Lung (tissue), 12 donors: Measurements from ENCODE around the gene SECTM1. TPM values are rescaled to one million over a fixed set of nuclear protein-coding genes. Genes with fewer than 3 reads are reported as not detected.

Experiments used
- ATAC-seq: fragments of 200-7000 bp; cut with Tn5 transposase; one replicate; pipeline ENCODE4 v1.9.1; 2020; ENCODE audit warnings: moderate number of reproducible peaks; ENCODE audit not compliant: insufficient read depth, low FRiP score
- DNase-seq, 3 donors: peaks; one replicate each; pipeline ENCODE4 v3.0.0-alpha.2; 2013 to 2017
- H3K27ac ChIP-seq, 2 donors: one replicate each; pipeline ENCODE4 v1.5.1; 2013; ENCODE audit warnings: mild to moderate bottlenecking in 2 of 2, moderate library complexity in 2 of 2, control low read depth in 1 of 2, inconsistent platforms in 1 of 2, low read depth in 1 of 2, low read length in 1 of 2
- H3K27me3 ChIP-seq, 3 donors: one replicate each; pipeline ENCODE4 v1.5.1; 2013; ENCODE audit warnings: low read length in 2 of 3; ENCODE audit not compliant: control insufficient read depth in 3 of 3, insufficient read depth in 3 of 3
- H3K36me3 ChIP-seq, 4 donors: one replicate each; pipeline ENCODE4 v1.5.1; 2013; ENCODE audit warnings: low read length in 4 of 4, mild to moderate bottlenecking in 1 of 4, moderate library complexity in 1 of 4; ENCODE audit not compliant: control insufficient read depth in 4 of 4, insufficient read depth in 4 of 4
- H3K4me1 ChIP-seq, 5 donors: one replicate each; pipeline ENCODE4 v1.5.1; 2013; ENCODE audit warnings: low read length in 5 of 5, mild to moderate bottlenecking in 2 of 5, moderate library complexity in 1 of 5; ENCODE audit not compliant: control insufficient read depth in 5 of 5, insufficient read depth in 5 of 5
- H3K4me3 ChIP-seq: one replicate; pipeline ENCODE4 v1.5.1; 2013; ENCODE audit warnings: mild to moderate bottlenecking, control low read depth, moderate library complexity
- H3K9ac ChIP-seq, 2 donors: one replicate each; pipeline ENCODE4 v1.5.1; 2013; ENCODE audit warnings: low read length in 2 of 2, control low read depth in 1 of 2; ENCODE audit not compliant: insufficient read depth in 1 of 2
- H3K9me3 ChIP-seq, 4 donors: one replicate each; pipeline ENCODE4 v1.5.1; 2013; ENCODE audit warnings: low read length in 3 of 4, mild to moderate bottlenecking in 1 of 4, moderate library complexity in 1 of 4; ENCODE audit not compliant: control insufficient read depth in 4 of 4, insufficient read depth in 3 of 4
- CTCF ChIP-seq: IDR thresholded peaks from 2 replicates; pipeline ENCODE4 v1.5.1; 2012; ENCODE audit warnings: mild to moderate bottlenecking; ENCODE audit errors: control extremely low read depth, extremely low read depth
- WGBS, 2 donors: extraction: QIAGEN DNeasy Blood & Tissue Kit; methylation state at CpG; one replicate each; pipeline ENCODE4 v1.1.7; 2013; 5-methylcytosine and 5-hydroxymethylcytosine counted together
- polyA plus RNA-seq, 2 donors: library from polyadenylated mRNA; stranded (reverse); fragments of 200-250 nt; gene quantifications; one replicate each; pipeline ENCODE4 v1.2.1, GENCODE V29; 2013
- total RNA-seq, 2 donors: library from RNA; depleted of rRNA in 1 of 2; stranded (reverse); fragments of >200 nt in 1 of 2; gene quantifications; one replicate each; pipeline ENCODE4 v1.2.1, GENCODE V29; 2014 to 2021
- donor health status: control.
- donor health status: control.
- donor health status: Bipolar disorder and iron deficiency.
- donor health status: healthy.
- donor health status: DM: yes; HTN: yes; CAD: no.

The SECTM1 gene
- total and polyA plus RNA-seq, 4 donors: 12.5 to 68.6 (median 26.4) TPM

DNA sequence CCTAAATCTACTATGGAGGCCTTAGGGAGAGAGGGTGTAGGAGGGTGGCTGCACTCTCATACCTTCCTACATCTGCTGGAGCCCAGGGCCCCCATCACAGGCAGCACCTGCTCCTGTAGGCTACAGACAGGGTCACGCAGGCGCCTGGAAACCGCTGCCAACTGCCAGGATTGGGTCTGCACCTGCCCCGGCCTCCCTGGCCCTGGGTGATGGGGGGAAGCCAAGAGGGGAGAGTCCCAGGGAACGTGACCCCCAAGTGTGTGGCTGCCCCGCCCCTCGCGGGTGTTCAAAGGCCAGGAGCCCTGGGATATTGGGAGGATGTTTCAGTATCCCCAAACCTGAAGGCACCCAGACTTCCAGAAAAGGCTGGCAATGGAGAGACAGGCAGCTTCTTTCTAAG, 19.9 kb upstream of the SECTM1 start:
- Histone ChIP-seq H3K9ac (no peak overlapping the region), H3K27me3 (peaks cover 0 to 9% (median 0%) of the 10 kb centered on the region in 3 donors), H3K27ac (no peak overlapping the region), H3K9me3 (no peaks in the 10 kb centered on the region), H3K4me3 (no peak overlapping the region), H3K36me3 (no peaks in the 10 kb centered on the region), H3K4me1 (peaks cover 0 to 17% (median 4%) of the 10 kb centered on the region in 5 donors)
- ATAC-seq (no peak), DNase-seq (no peak)
- 84 to 93% methylated on average over 8 of the region's 8 CpGs for whole genome bisulfite sequencing, 2 donors
- TF ChIP-seq CTCF: no peak

- Histone ChIP-seq H3K4me3 (no peak overlapping the region), H3K36me3 (no peaks in the 10 kb centered on the region), H3K27ac (no peak overlapping the region), H3K9me3 (no peaks in the 10 kb centered on the region), H3K27me3 (peaks cover 0 to 4% (median 0%) of the 10 kb centered on the region in 3 donors), H3K4me1 (peaks cover 0 to 13% (median 4%) of the 10 kb centered on the region in 5 donors), H3K9ac (no peak overlapping the region)
- DNase-seq: peak; percentile 88 to 91 (median 89)
- ATAC-seq: peak; percentile 77
- peak; percentile 98 for TF ChIP-seq CTCF
- 36 to 40% methylated on average over 26 of the region's 26 CpGs for WGBS, 2 donors
Observed at GRCh38 chr17:82351713-82352488, 18.3 kb upstream of the SECTM1 start.

- ATAC-seq (no peak), DNase-seq (peak in 1 of 3 donors; percentile 32)
- no peak overlapping the region for H3K4me3 ChIP-seq
- H3K36me3 ChIP-seq: no peaks in the 10 kb centered on the region
- no peaks in the 10 kb centered on the region for H3K9me3 ChIP-seq
- 43 to 54% methylated on average over 21 of the region's 21 CpGs for WGBS, 2 donors
- no peak for TF ChIP-seq CTCF
- peaks cover 0 to 7% (median 4%) of the 10 kb centered on the region in 5 donors for H3K4me1 ChIP-seq
- H3K27ac ChIP-seq: no peak overlapping the region
- peaks cover 0 to 4% (median 0%) of the 10 kb centered on the region in 3 donors for H3K27me3 ChIP-seq
- no peak overlapping the region for H3K9ac ChIP-seq
Observed at GRCh38 chr17:82351254-82351712, 17.7 kb upstream of the SECTM1 start.
